Measurements from ENCODE around the gene ZDHHC6. TPM values are rescaled to one million over a fixed set of nuclear protein-coding genes. Genes with fewer than 3 reads are reported as not detected.

The ZDHHC6 gene
- total RNA-seq, 1 experiment from 2014 or later: 40.3 TPM

DNA sequence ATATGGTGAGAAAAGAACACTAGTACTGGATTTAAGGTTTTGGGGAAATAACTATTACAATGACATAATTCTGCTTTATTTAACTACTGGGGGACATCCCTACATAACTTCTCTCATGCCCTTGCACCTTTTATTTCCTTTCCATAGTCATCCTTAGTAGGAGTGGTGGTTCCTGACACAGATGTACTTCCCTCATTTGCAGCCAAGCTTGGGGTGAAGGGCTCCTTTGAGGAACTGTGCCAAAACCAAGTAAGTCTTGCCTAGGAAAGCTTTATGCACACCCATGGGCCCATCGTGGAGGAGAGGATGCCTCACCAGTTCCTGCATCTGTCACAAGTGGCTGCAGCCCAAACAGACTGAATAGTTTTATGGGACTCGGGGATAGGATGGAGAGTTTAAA, 20.6 kb downstream of the ZDHHC6 start:
- H3K9me3 ChIP-seq (ENCODE audit: control insufficient read depth, insufficient read depth, low read depth, low read length): no peaks in the 10 kb centered on the region
- intact Hi-C loops (cut with micrococcal nuclease; ENCODE audit: unreplicated experiment): no loop called here
- no peak overlapping the region for H3K27ac ChIP-seq (ENCODE audit: low read length)
- ATAC-seq (no peak), DNase-seq (ENCODE audit: low read depth, low spot score) (no peak)
- H3K27me3 ChIP-seq (ENCODE audit: control insufficient read depth, insufficient read depth, low read length): no peaks in the 10 kb centered on the region
- TF ChIP-seq TCF7L2 (IDR thresholded peaks at IDR 0.05; ENCODE audit: low read depth, low read length): no peak
- TF ChIP-seq, protein P1, sequence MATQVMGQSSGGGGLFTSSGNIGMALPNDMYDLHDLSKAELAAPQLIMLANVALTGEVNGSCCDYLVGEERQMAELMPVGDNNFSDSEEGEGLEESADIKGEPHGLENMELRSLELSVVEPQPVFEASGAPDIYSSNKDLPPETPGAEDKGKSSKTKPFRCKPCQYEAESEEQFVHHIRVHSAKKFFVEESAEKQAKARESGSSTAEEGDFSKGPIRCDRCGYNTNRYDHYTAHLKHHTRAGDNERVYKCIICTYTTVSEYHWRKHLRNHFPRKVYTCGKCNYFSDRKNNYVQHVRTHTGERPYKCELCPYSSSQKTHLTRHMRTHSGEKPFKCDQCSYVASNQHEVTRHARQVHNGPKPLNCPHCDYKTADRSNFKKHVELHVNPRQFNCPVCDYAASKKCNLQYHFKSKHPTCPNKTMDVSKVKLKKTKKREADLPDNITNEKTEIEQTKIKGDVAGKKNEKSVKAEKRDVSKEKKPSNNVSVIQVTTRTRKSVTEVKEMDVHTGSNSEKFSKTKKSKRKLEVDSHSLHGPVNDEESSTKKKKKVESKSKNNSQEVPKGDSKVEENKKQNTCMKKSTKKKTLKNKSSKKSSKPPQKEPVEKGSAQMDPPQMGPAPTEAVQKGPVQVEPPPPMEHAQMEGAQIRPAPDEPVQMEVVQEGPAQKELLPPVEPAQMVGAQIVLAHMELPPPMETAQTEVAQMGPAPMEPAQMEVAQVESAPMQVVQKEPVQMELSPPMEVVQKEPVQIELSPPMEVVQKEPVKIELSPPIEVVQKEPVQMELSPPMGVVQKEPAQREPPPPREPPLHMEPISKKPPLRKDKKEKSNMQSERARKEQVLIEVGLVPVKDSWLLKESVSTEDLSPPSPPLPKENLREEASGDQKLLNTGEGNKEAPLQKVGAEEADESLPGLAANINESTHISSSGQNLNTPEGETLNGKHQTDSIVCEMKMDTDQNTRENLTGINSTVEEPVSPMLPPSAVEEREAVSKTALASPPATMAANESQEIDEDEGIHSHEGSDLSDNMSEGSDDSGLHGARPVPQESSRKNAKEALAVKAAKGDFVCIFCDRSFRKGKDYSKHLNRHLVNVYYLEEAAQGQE (IDR thresholded peaks at IDR 0.05; ENCODE audit: insufficient read depth in 1 of 2, low read depth in 2 of 2, low read length in 1 of 2): no peak
- TF ChIP-seq, protein P2, sequence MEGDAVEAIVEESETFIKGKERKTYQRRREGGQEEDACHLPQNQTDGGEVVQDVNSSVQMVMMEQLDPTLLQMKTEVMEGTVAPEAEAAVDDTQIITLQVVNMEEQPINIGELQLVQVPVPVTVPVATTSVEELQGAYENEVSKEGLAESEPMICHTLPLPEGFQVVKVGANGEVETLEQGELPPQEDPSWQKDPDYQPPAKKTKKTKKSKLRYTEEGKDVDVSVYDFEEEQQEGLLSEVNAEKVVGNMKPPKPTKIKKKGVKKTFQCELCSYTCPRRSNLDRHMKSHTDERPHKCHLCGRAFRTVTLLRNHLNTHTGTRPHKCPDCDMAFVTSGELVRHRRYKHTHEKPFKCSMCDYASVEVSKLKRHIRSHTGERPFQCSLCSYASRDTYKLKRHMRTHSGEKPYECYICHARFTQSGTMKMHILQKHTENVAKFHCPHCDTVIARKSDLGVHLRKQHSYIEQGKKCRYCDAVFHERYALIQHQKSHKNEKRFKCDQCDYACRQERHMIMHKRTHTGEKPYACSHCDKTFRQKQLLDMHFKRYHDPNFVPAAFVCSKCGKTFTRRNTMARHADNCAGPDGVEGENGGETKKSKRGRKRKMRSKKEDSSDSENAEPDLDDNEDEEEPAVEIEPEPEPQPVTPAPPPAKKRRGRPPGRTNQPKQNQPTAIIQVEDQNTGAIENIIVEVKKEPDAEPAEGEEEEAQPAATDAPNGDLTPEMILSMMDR (IDR thresholded peaks at IDR 0.05): no peak
- no peak for TF ChIP-seq POLR2AphosphoS5 (IDR thresholded peaks at IDR 0.05; ENCODE audit: low read depth, low read length)
- no peak for TF ChIP-seq SIN3A (IDR thresholded peaks at IDR 0.05; ENCODE audit: borderline replicate concordance, insufficient read depth, low read depth, low read length)
- BruUV-seq (replicated peaks): no TSS peak
- H3K36me3 ChIP-seq (ENCODE audit: control insufficient read depth, insufficient read depth, low read length): peaks cover 10% of the 10 kb centered on the region
- POLR2A ChIA-PET: interaction anchor here (0.6 to 0.8 kb wide), 2 partner anchors 10 to 25 kb away, joined by 3 to 6 read pairs; no protein-coding TSS in a partner anchor
- in situ Hi-C loops (cut with HindIII; ENCODE audit: low pct_unique_long_range_greater_than_20kb, low sequenced_read_pairs): no loop called here
- CTCF ChIA-PET: no interaction called here
- H3K4me3 ChIP-seq (ENCODE audit: low read depth in 2 of 2, low read length in 2 of 2): no peak overlapping the region
- H3K4me1 ChIP-seq (ENCODE audit: control insufficient read depth, insufficient read depth, low read length): no peaks in the 10 kb centered on the region

DNA sequence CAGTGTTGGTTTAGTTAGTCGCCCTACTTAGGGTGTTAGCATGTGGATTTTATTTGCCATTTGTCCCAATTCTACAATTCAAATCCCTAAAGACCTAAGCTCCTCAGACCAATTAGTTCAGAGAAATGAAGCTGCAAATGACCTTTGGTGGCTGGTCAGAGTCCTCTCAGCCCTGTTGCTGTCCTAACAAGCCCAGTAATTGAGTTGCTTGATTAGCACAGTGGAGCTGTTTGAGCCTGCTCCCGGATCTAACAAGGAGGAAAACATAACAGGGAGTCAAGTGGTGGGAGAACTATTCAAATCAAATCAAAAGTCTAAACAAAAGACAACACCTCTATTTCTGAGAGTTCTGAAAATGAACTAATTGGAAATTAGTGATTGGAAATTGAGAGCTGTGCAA, 22.1 kb downstream of the ZDHHC6 start:
- Histone ChIP-seq H3K36me3 (ENCODE audit: control insufficient read depth, insufficient read depth, low read length) (no peaks in the 10 kb centered on the region), H3K4me3 (ENCODE audit: low read depth in 2 of 2, low read length in 2 of 2) (no peak overlapping the region), H3K27me3 (ENCODE audit: control insufficient read depth, insufficient read depth, low read length) (no peaks in the 10 kb centered on the region), H3K27ac (ENCODE audit: low read length) (no peak overlapping the region), H3K9me3 (ENCODE audit: control insufficient read depth, insufficient read depth, low read depth, low read length) (no peaks in the 10 kb centered on the region), H3K4me1 (ENCODE audit: control insufficient read depth, insufficient read depth, low read length) (no peaks in the 10 kb centered on the region)
- POLR2A ChIA-PET: no interaction called here
- DNase-seq (ENCODE audit: low read depth, low spot score) (no peak), ATAC-seq (no peak)
- BruUV-seq (replicated peaks): no TSS peak
- TF ChIP-seq SIN3A (IDR thresholded peaks at IDR 0.05; ENCODE audit: borderline replicate concordance, insufficient read depth, low read depth, low read length): no peak
- TF ChIP-seq, protein P1 (IDR thresholded peaks at IDR 0.05; ENCODE audit: insufficient read depth in 1 of 2, low read depth in 2 of 2, low read length in 1 of 2): no peak
- intact Hi-C loops (cut with micrococcal nuclease; ENCODE audit: unreplicated experiment) (no loop called here), in situ Hi-C loops (cut with HindIII; ENCODE audit: low pct_unique_long_range_greater_than_20kb, low sequenced_read_pairs) (no loop called here)
- CTCF ChIA-PET: no interaction called here

Measured in Panc1 (cell line).